Ovary (tissue), 9 donors: Measurements from ENCODE around the gene FAM83C. TPM values are rescaled to one million over a fixed set of nuclear protein-coding genes. Genes with fewer than 3 reads are reported as not detected.
A peak's percentile ranks its signal among the peaks of the same experiment; 100 is the strongest.

Experiments
- DNase-seq, 5 donors: peaks; one replicate each; pipeline ENCODE4 v3.0.0-alpha.2; 2019 to 2020
- H3K27ac ChIP-seq, 2 donors: fragments of 200-600 bp; one replicate each; pipeline versions ENCODE4 v1.5.1 to v1.8.0; 2019 to 2022
- H3K27me3 ChIP-seq: fragments of 200-600 bp; one replicate; pipeline ENCODE4 v1.8.0; 2022
- H3K36me3 ChIP-seq: fragments of 200-600 bp; sonication (generic); one replicate; pipeline ENCODE4 v1.5.1; 2019
- H3K4me1 ChIP-seq: one replicate; pipeline ENCODE4 v1.8.1; 2013; ENCODE audit warnings: mild to moderate bottlenecking, moderate library complexity; ENCODE audit not compliant: insufficient read depth
- H3K4me3 ChIP-seq: fragments of 200-600 bp; sonication (generic); one replicate; pipeline ENCODE4 v1.5.1; 2017
- H3K9me3 ChIP-seq, 2 donors: fragments of 200-600 bp in 1 of 2; sonication (generic) in 1 of 2; one replicate each; pipeline versions ENCODE4 v1.5.1 to v1.8.1; 2013 to 2019; ENCODE audit warnings: mild to moderate bottlenecking in 1 of 2, moderate library complexity in 1 of 2
- EP300 ChIP-seq: sonication (generic); formaldehyde crosslinking; IDR thresholded peaks from one replicate; pipeline ENCODE4 v1.6.1; 2017; ENCODE audit warnings: antibody characterized with exemption
- POLR2A ChIP-seq: fragments of 450-650 bp; IDR thresholded peaks from one replicate; pipeline ENCODE4 v1.6.1; 2017; ENCODE audit warnings: antibody characterized with exemption, mild to moderate bottlenecking, moderate library complexity
- WGBS, 3 donors: extraction: QIAGEN DNeasy Blood & Tissue Kit in 1 of 3; methylation state at CpG; one replicate each; pipeline versions ENCODE4 v1.1.5 to v1.1.7; 2013 to 2017; 5-methylcytosine and 5-hydroxymethylcytosine counted together
- intact Hi-C, 4 donors: fragments of 100-400 bp; cut with DNase I; formaldehyde crosslinking; loops; one replicate each; pipeline versions ENCODE4 v1.11.0 to v1.15.1; 2022 to 2023
- polyA plus RNA-seq, 2 donors: library from polyadenylated mRNA; stranded (reverse); fragments of 200-250 nt in 1 of 2; fragments of 350-450 nt in 1 of 2; fragmentation: Illumina TruSeq in 1 of 2; extraction: RNeasy Lipid Tissue Mini Kit (QIAGEN cat#74804) in 1 of 2; gene quantifications; one replicate each; pipeline ENCODE4 v1.2.3, GENCODE V29; 2013 to 2014
- total RNA-seq, 7 donors: library from RNA; depleted of rRNA in 2 of 7; stranded (reverse); fragments of >200 nt in 2 of 7; fragmentation: NEBNext Ultra II Directional in 3 of 7; extraction: Animal tissue kit (Norgen Biotek cat#: 25700) in 3 of 7; gene quantifications; one replicate each; pipeline versions ENCODE4 v1.1.0 to v1.2.4, GENCODE V29; 2016 to 2023
- TF ChIP-seq, protein P1 (sequence below), 3 donors: fragments of 450-650 bp in 2 of 3; fragments of 200-600 bp in 1 of 3; IDR thresholded peaks; one replicate each; pipeline versions ENCODE4 v1.5.1 to v1.8.0; 2016 to 2022; ENCODE audit warnings: antibody characterized with exemption in 3 of 3, mild to moderate bottlenecking in 1 of 3
- donor health status: DM: no; HTN: no; CAD: no; lungs with moderate emphysema.
- donor health status: DM: no; HTN: no; CAD: no.
- donor health status: Bipolar disorder and iron deficiency.
- donor health status: DM: yes; HTN: yes; CAD: no.
- donor health status: DM: no; HTN: no; CAD: no.
- donor health status: DM: yes; HTN: yes; CAD: no.

FAM83C gene
- total and polyA plus RNA-seq, 9 donors: not detected

DNA sequence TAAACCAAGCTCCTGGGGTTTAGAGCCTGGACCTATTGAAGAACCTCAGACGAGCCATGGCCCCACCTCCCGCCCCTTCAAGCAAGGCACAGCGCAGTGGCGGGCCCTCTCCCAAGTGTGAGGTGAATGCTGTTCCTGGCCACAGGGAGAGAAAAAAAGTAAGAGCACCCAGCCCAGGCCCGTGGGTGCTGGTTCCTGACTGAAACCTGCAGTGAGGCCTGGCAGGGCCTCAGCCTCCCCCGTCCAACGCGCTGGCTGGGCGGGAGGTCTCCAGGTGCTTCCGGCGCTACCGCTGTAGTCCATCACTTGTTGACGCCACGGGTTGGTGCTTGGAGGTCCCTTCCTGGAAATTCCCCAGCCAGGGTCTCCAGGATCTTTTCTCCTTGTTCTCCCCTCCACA is 5.5 kb upstream of the FAM83C start:
- TF ChIP-seq EP300 (no peak), POLR2A (no peak)
- TF ChIP-seq, protein P1, sequence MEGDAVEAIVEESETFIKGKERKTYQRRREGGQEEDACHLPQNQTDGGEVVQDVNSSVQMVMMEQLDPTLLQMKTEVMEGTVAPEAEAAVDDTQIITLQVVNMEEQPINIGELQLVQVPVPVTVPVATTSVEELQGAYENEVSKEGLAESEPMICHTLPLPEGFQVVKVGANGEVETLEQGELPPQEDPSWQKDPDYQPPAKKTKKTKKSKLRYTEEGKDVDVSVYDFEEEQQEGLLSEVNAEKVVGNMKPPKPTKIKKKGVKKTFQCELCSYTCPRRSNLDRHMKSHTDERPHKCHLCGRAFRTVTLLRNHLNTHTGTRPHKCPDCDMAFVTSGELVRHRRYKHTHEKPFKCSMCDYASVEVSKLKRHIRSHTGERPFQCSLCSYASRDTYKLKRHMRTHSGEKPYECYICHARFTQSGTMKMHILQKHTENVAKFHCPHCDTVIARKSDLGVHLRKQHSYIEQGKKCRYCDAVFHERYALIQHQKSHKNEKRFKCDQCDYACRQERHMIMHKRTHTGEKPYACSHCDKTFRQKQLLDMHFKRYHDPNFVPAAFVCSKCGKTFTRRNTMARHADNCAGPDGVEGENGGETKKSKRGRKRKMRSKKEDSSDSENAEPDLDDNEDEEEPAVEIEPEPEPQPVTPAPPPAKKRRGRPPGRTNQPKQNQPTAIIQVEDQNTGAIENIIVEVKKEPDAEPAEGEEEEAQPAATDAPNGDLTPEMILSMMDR (IDR thresholded peaks at IDR 0.05): no peak
- DNase-seq: peak in 1 of 5 donors; percentile 2
- 73 to 84% (median 77%) methylated on average over 14 of the region's 14 CpGs for WGBS, 3 donors

DNA sequence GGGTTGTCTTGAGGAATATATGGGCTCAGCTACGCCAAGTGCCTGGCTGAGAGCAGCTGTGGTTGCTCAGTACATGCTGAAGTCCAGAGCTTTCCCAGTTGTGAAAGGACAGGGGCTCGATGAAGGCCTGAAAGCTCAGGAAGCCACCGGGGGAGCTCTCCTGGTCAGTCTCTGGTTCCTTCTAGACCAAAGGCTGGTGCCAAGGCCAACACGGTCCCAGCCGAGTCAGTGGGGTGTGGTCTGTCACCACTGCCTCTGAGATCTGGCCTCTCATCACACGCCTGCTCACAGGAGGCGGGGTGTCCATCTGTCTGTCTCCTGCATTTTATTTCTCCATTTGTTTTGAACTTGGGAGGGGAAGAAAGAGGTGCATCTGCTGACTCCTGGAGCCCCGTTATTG is 4.9 kb upstream of the FAM83C start:
- Histone ChIP-seq H3K27ac (no peak overlapping the region), H3K4me1 (peaks cover 2% of the 10 kb centered on the region), H3K36me3 (no peaks in the 10 kb centered on the region), H3K27me3 (no peaks in the 10 kb centered on the region), H3K4me3 (no peak overlapping the region), H3K9me3 (no peaks in the 10 kb centered on the region)
- intact Hi-C loops: no loop called here
- peak in 1 of 5 donors; percentile 5 for DNase-seq
- 39 to 55% (median 49%) methylated on average over 8 of the region's 8 CpGs for WGBS, 3 donors
- TF ChIP-seq EP300 (no peak), POLR2A (no peak)
- TF ChIP-seq, protein P1 (IDR thresholded peaks at IDR 0.05): no peak

More for the DNA sequence above, 5.5 kb upstream of the FAM83C start:
- H3K4me1 ChIP-seq: peaks cover 2% of the 10 kb centered on the region
- H3K36me3 ChIP-seq: no peaks in the 10 kb centered on the region
- H3K4me3 ChIP-seq: no peak overlapping the region
- intact Hi-C loops: no loop called here
- no peaks in the 10 kb centered on the region for H3K27me3 ChIP-seq
- no peaks in the 10 kb centered on the region for H3K9me3 ChIP-seq
- H3K27ac ChIP-seq: no peak overlapping the region

- intact Hi-C loops: no loop called here
- peaks cover 2% of the 10 kb centered on the region for H3K4me1 ChIP-seq
- TF ChIP-seq, protein P1 (IDR thresholded peaks at IDR 0.05): no peak
- TF ChIP-seq POLR2A (no peak), EP300 (no peak)
- 54 to 59% (median 59%) methylated on average over 9 of the region's 9 CpGs for WGBS, 3 donors
- H3K4me3 ChIP-seq: no peak overlapping the region
- no peaks in the 10 kb centered on the region for H3K27me3 ChIP-seq
- no peak overlapping the region for H3K27ac ChIP-seq
- no peaks in the 10 kb centered on the region for H3K9me3 ChIP-seq
- DNase-seq: peak in 1 of 5 donors; percentile 7
- H3K36me3 ChIP-seq: no peaks in the 10 kb centered on the region
These were observed 3.9 kb upstream of the FAM83C start for GRCh38 chr20:35296101-35296554.

- Histone ChIP-seq H3K4me3 (no peak overlapping the region), H3K27ac (no peak overlapping the region), H3K27me3 (no peaks in the 10 kb centered on the region), H3K9me3 (no peaks in the 10 kb centered on the region), H3K4me1 (peaks cover 2% of the 10 kb centered on the region), H3K36me3 (no peaks in the 10 kb centered on the region)
- 65 to 78% (median 67%) methylated on average over 8 of the region's 8 CpGs for WGBS, 3 donors
- TF ChIP-seq EP300 (no peak), POLR2A (no peak)
- TF ChIP-seq, protein P1 (IDR thresholded peaks at IDR 0.05): no peak
- intact Hi-C loops: no loop called here
- DNase-seq: no peak
These were observed 3.4 kb upstream of the FAM83C start for GRCh38 chr20:35295674-35296073.
